ENCODE measurements around the gene ZNF598.
A peak's percentile ranks its signal among the peaks of the same experiment; 100 is the strongest.

The ZNF598 gene

GRCh38 chr16:2009791-2010510 lies at the start of gene ZNF598:
TSS of gene ZNF598 (minus strand) at chr16:2009821.
- peak; percentile 91 for DNase-seq

DNA sequence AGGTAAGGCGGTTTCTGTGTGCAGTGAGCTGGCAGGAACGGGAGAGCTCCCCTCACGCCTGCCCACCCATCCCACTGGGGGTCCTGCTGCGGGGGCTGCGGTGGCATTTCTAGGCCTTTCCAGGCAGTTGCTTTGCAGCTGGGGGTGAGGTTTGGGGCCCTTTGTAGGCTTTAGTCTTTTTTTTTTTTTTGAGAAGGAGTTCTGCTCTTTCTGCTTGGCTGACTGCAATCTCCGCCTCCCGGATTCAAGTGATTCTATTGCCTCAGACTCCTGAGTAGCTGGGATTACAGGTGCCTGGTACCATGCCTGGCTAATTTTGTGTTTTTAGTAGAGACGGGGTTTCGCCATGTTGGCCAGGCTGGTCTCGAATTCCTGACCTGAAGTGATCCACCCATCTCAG lies 49.3 kb upstream of the ZNF598 start:
- DNase-seq = no peak

DNA sequence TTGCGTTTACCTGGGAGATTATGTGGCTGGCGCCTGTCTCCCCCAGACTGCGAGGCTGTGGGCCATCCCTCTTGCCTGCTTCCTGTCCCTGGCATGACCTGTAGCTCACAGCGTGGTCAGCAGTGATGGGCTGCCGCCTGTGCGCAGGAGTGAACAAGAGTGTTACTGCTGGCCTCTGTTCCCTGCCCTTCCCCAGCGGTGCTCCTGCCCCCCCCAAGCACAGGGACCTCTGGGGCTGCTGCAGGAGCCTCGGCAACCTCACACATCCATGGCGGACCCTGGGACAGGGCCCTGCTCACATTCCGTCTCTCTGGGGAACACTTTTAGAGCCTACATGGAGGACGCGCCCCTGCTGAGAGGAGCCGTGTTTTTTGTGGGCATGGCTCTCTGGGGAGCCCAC lies 48.8 kb upstream of the ZNF598 start:
- DNase-seq = no peak

GRCh38 chr16:2057438-2057837 lies 47.8 kb upstream of the ZNF598 start:
- DNase-seq = no peak

GRCh38 chr16:2056681-2057407 lies 47.2 kb upstream of the ZNF598 start:
- no peak for DNase-seq

- no peak for DNase-seq
These were observed 46.5 kb upstream of the ZNF598 start for GRCh38 chr16:2056077-2056476.

DNA sequence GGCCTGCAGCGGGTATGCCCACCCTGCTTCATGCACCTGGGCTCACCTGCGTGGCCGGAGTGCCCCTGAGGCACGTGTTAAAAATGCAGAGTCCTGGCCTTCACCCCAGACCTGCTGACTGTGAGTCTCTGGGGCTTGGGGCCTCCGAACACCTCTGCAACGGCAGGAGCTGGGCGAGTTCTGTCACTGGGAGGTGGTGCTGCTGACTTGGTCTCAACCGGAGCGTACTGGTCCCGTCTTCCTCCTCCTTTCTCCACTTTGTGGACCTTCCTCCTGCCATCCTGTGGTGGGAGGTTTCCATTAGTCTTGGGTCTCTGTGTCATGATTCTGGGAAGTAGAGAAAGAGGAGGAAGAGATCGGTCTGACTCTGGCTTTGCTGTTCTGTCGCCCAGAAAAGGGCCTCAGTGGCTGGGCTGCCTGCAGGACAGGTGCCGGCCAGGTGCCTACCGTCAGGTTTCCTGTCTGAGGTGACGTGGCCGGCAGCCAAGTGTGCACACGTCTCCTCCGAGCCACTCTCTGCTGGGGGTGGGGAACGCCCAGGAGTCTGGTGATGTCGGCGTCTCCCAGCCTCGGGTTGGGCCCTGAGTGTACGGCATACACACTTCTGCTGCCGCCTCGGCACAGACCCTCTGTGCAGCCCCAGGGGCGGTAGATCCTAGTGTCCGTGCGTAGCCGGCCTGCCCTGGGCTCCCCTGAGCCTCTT lies 45.1 kb upstream of the ZNF598 start:
- no peak for DNase-seq

- DNase-seq = no peak
These were observed 44.3 kb upstream of the ZNF598 start for GRCh38 chr16:2053897-2054296.

- no peak for DNase-seq
These were observed 43.6 kb upstream of the ZNF598 start for GRCh38 chr16:2053211-2053610.

GRCh38 chr16:2048116-2048543 lies 38.5 kb upstream of the ZNF598 start:
- DNase-seq = no peak

GRCh38 chr16:2047330-2048115 lies 37.9 kb upstream of the ZNF598 start, which contains the start of the genes NTHL1 and TSC2:
TSS of gene NTHL1 (minus strand) at chr16:2047834. CDS start at chr16:2047823, 11 bp downstream.
TSS of gene TSC2 (plus strand) at chr16:2047985. CDS start at chr16:2048616, 631 bp downstream.
- DNase-seq = peak; percentile 98

- no peak for DNase-seq
These were observed 37.3 kb upstream of the ZNF598 start for GRCh38 chr16:2046893-2047329.

GRCh38 chr16:2045965-2046892 lies 36.6 kb upstream of the ZNF598 start:
- no peak for DNase-seq

DNA sequence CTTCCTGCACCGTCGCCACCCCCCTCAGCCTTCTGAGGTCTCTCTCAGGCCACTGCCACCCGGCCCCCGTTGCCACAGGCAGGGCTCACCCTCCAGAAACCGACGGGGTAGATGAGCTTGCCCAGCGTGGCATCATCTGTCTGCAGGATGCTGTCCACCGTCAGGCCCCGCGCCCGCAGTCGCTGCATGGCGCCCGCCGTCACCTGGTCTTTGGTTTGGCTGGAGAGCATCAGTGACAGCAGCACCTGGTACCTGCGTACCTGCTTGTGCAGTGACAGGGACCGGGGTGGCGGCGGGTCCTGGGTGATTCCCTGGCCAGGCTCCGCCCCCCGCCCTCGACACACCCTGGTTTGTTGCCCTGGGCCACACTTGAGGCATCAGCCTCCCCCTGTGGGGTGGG lies 34.9 kb upstream of the ZNF598 start:
- no peak for DNase-seq

- no peak for DNase-seq
These were observed 34.2 kb upstream of the ZNF598 start for GRCh38 chr16:2043667-2044451.

GRCh38 chr16:2042986-2043666 lies 33.5 kb upstream of the ZNF598 start:
- no peak for DNase-seq

GRCh38 chr16:2042171-2042985 lies 32.8 kb upstream of the ZNF598 start:
- DNase-seq = no peak

DNA sequence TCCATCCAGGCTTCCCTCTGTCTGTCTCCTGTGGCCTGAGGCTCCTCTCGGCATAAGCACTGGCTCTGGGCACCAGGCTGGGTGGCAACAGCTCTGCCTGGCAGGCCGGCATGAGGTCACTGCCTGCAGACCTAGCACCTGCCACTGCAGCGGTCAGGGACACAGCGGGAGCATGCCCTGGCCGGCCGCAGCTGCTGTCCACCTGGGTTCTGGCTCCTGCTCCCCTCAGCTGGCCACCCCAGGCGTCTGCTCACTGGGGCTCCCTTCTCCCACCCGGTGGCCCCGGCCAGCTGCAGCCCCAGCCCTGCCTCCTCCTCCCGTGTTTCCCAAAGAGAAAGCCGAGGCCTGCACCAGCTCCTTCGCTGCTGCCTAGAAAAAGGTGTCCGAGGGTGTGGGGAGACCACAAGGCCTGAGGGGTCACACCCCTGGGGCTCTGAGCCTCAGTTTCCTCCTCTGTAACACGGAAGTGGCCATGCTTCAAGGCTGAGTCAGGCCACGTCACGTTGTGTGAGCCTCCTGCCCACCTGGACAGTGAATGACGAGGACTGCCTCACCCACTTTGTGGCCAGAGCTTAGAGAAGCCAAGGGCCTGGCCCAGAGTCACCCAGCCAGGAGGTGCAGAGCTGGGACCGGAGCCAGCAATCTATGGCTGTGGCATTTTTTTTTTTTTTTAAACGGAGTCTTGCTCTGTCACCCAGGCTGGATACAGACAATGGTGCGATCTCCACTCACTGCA lies 31.3 kb upstream of the ZNF598 start:
- DNase-seq = peak; percentile 80
